GM19438 (cell line): ENCODE results near the gene GGTLC1.

Experiments
- ATAC-seq: cut with Tn5 transposase; IDR thresholded peaks from one replicate; pipeline ENCODE4 v1.9.1; 2021; ENCODE audit warnings: low read depth; ENCODE audit not compliant: unreplicated experiment

GGTLC1 gene

GRCh38 chr20:23966927-23967615 lies 21.5 kb downstream of the GGTLC1 start:
- no peak for ATAC-seq

DNA sequence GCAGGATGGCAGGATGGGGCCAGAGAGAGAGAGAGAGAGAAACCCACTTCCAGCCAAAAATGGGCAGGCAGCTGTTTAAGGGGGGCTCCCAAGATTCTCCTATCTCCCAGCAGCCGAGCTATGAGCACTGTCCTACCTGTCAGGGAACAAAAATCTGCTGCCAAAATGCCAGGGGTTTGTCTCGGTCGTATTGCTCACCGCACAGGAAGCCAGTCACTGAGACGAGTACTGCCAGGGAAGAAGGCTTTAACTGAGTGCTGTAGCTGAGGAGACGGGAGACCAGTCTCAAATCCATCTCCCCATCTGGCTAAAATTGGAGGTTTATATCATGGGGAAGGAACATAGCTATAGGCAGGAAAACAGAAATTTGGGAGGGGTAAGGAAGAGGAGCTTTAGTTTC lies 22.3 kb downstream of the GGTLC1 start:
- no peak for ATAC-seq

DNA sequence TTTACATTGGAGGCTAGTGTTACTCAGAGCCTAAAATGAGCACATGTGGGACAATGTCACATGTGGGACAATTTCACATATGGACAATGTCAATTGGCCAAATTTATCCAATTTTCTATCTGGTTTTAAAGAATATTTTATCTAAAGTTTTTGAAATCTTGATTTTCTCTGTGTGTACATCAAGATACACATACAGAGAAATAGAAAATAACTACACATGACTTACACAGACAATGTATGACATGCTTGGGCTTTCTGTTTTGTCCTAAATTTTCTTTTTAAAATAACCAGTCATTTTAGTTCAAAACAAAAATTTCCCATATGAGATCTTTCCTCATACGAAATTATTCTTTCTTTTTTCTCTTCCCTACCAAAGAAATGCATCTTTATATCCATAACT lies 24.6 kb downstream of the GGTLC1 start:
- no peak for ATAC-seq

DNA sequence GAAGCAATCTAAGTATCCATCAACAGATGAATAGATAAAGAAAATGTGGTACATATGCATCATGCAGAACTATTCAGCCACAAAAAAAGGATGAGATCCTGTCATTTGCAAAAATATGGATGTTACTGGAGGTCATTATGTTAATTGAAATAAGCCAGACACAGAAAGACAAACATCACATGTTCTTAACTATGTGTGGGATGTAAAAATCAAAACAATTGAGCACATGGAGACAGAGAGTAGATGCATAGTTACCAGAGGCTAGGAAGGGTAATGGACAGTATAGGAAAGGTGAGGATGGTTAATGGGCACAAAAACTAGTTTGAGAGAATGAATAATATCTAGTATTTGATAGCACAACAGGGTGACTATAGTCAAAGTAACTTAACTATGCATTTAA lies 26.3 kb downstream of the GGTLC1 start:
- ATAC-seq = no peak

GRCh38 chr20:23959054-23959453 lies 29.5 kb downstream of the GGTLC1 start:
- ATAC-seq = no peak

DNA sequence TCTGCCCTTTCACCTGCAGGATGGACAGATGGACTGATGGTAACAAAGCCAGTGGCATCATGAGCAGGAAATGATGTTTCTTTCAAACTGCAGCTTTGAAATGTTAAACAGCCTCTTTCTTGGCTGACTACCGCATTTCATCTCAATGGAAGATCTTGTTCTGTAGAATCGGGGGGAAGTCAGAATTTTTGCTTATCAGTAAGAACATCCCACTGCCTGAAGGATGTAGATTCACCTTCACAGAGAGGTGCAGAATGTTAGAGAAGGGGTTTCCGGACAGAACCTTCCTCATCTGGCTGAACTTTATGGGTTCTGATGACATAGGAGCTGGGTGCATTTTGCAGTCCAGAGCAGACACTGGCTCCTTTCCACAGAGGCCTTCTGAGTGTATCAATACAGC lies 32.7 kb downstream of the GGTLC1 start:
- no peak for ATAC-seq

- ATAC-seq = no peak
Observed at GRCh38 chr20:23954008-23954745, 34.4 kb downstream of the GGTLC1 start.

- ATAC-seq = no peak
Observed at GRCh38 chr20:23946206-23946605, 42.4 kb downstream of the GGTLC1 start.

- ATAC-seq = no peak
Observed at GRCh38 chr20:23943304-23943703, 45.3 kb downstream of the GGTLC1 start.

DNA sequence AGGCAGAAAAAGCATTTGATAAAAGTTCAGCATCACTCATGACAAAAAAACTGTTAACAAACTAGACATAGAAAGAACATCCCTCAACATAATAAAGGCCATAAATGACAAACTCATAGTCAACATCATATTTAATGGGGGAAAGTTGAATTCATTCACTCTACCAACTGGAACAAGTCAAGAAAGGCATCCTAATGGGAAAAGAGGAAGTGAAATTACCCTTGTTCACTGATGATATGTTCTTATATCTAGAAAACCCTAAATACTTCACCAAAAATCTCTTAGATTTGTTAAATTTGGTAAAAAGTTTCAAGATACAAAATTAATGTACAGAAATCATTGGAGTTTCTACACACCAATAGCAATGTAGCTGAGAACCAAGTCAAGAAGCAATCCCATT lies 48.9 kb downstream of the GGTLC1 start:
- ATAC-seq = no peak

DNA sequence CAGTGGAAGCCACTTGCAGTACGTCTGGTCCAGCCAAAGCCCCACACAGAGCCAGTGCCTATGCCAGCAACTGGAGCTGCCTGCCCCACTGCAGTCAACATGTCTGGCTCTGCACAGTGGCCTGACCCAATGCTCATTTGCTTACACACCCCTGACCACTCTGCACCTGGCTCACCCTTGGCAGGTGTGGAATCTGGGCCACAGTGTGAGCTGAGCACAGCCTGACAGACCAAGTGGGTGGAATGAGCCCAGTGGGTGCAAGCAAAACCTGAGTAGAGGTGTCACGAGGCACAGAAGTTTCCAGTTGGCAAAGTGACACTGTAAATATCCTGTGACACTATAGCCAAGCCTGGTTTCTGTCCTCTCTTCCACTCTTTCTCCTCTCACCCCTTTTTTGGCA lies 49.5 kb downstream of the GGTLC1 start:
- ATAC-seq = no peak

DNA sequence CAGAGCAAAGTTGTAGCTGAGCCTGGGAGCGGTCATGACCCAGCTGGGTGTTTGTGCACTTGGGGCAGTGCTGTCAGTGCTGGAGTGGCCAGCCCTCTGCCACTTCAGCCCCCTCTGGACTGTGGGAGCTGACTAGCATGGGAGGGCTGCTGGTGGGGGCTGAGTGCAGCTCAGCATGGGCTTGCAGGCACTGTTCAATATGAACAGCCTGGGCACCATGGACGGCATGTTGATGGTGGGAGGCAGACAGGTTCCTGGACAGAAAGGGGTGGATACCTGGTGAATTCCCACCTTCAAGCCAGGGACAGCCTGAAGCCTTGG lies 50.5 kb downstream of the GGTLC1 start:
- no peak for ATAC-seq

GRCh38 chr20:23937303-23938117 lies 51.1 kb downstream of the GGTLC1 start:
- no peak for ATAC-seq
